Measurements from ENCODE around the gene MAP3K4.

GRCh38 chr6:161048641-161049040 is 57.1 kb downstream of the MAP3K4 start:
- TF ChIP-seq POLR2A (IDR thresholded peaks at IDR 0.05; ENCODE audit: low read depth, low read length) = no peak
- no peak for TF ChIP-seq POLR2AphosphoS5 (IDR thresholded peaks at IDR 0.05; ENCODE audit: low read depth, low read length)

All from GM12892 (cell line).